Lower leg skin (tissue), 3 donors: ENCODE results near the gene IGF2.

ENCODE experiments used
- CTCF ChIP-seq, 3 donors: fragments of 450-650 bp; IDR thresholded peaks; one replicate each; pipeline ENCODE4 v1.5.1; 2016; ENCODE audit warnings: antibody characterized with exemption in 3 of 3, mild to moderate bottlenecking in 3 of 3, moderate library complexity in 2 of 3
- POLR2A ChIP-seq, 2 donors: fragments of 450-650 bp; IDR thresholded peaks; one replicate each; pipeline ENCODE4 v1.6.1; 2016 to 2017; ENCODE audit warnings: antibody characterized with exemption in 2 of 2, mild to moderate bottlenecking in 1 of 2, moderate library complexity in 1 of 2

DNA sequence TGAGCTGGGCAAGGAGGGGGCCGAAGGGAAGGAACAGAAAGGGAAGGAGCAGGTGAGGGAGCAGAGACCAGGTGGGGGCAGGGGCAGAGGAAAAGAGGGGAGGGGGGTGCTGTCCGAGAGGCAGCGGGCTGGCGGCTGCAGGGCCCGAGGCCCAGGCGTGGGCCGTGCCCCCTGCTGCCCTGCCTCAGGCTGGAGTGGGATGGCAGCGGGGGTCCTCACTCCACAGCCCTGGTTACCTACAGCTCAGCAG is 2.3 kb downstream of the IGF2 start:
- TF ChIP-seq CTCF (IDR thresholded peaks at IDR 0.05) (no peak), POLR2A (IDR thresholded peaks at IDR 0.05) (no peak)
